ENCODE results near the gene ALDH6A1.

ALDH6A1 gene

DNA sequence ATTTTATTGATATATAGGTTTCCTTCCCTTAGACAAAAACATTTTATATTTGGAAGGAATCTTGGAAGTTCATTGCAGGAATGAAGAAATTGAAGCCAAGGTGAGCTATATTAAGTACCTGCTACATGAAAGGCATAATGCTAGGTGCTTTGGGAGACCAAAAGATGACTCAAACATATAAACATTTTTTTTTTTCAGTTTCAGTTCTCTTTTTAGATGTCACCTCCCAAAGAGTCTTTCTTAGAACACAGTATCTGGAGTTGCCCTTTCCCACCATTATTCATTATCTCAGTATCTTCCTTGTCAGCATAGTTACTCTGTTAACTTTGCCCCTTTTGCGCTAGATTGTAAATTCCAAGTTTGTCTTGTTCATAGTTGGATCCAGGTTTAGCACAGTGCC, 1.6 kb upstream of the ALDH6A1 start:
- Histone ChIP-seq H3K4me1 (peaks cover 22 to 30% (median 25%) of the 10 kb centered on the region in 10 experiments), H3K36me3 (0 out of 22 replicates have a peak, but pooled peaks cover 0 to 4% (median 0%) of the 10 kb centered on the region in 11 experiments), H3K9me3 (replicated peaks in 1 of 11) (no peaks in the 10 kb centered on the region), H3K27ac (peak overlapping the region in 5 of 11 experiments; percentile 78 to 89 (median 85); a peak in 6 of 22 replicates), H4K20me1 (no peaks in the 10 kb centered on the region; a peak in 2 of 22 replicates), H3K27me3 (no peaks in the 10 kb centered on the region), H3K4me3 (peak overlapping the region; percentile 74 to 89 (median 84)), H3K4me2 (peak overlapping the region; percentile 91 to 100 (median 96)), H3K9ac (peak overlapping the region; percentile 75 to 90 (median 86); a peak in 19 of 22 replicates)
- TF ChIP-seq Cebpa-rat (IDR thresholded peaks at IDR 0.05) = no peak

- Histone ChIP-seq H3K4me3 (peak overlapping the region; percentile 74 to 89 (median 84)), H3K36me3 (no peaks in the 10 kb centered on the region), H3K9ac (peak overlapping the region; percentile 75 to 90 (median 86)), H3K4me2 (peak overlapping the region; percentile 91 to 100 (median 96)), H3K4me1 (peaks cover 22 to 30% (median 25%) of the 10 kb centered on the region in 10 experiments), H3K27ac (peak overlapping the region; percentile 21 to 89 (median 79); a peak in 21 of 22 replicates), H3K27me3 (no peaks in the 10 kb centered on the region), H4K20me1 (no peaks in the 10 kb centered on the region; a peak in 2 of 22 replicates), H3K9me3 (replicated peaks in 1 of 11) (no peaks in the 10 kb centered on the region)
- TF ChIP-seq Cebpa-rat (IDR thresholded peaks at IDR 0.05) = no peak
Observed at GRCh38 chr14:74085047-74085637, 889 bp upstream of the ALDH6A1 start.

DNA sequence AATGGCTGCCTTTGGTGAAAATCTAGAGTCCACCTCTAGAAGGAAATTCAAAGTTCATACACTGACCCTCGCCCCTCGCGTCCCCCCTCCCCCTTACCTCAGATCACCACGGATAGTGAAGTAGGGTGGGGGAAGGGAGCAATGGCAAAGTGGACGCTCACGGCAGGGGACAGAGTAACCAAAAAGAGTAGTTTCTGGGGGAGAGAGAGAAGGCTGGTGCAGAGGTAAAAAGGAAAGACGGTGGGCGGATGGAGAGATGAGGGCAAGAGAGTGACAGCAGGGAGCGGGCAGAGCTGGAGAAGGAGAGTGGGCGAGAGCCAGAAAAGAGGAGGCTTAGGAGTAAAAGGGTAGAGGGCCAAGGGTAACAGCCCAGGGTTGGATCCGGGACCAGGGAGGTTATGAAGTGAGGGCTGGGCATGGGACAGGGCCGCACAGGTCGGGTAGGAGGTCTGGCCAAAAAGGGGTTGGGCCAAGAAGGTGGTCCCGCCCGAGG, 423 bp downstream of the ALDH6A1 start:
- TF ChIP-seq Cebpa-rat (IDR thresholded peaks at IDR 0.05) = no peak
- Histone ChIP-seq H3K4me1 (peaks cover 22 to 30% (median 25%) of the 10 kb centered on the region in 10 experiments), H3K4me3 (peak overlapping the region; percentile 74 to 89 (median 84)), H3K9ac (peak overlapping the region; percentile 77 to 88 (median 82)), H4K20me1 (no peaks in the 10 kb centered on the region; a peak in 1 of 22 replicates), H3K36me3 (no peaks in the 10 kb centered on the region), H3K27ac (peak overlapping the region in 10 of 11 experiments; percentile 33 to 78 (median 68); a peak in 20 of 22 replicates), H3K27me3 (no peaks in the 10 kb centered on the region), H3K4me2 (peak overlapping the region; percentile 85 to 98 (median 93)), H3K9me3 (replicated peaks in 1 of 11) (no peaks in the 10 kb centered on the region)

GRCh38 chr14:74083161-74083560, 1.1 kb downstream of the ALDH6A1 start:
- TF ChIP-seq Cebpa-rat (IDR thresholded peaks at IDR 0.05) = no peak
- peaks cover 22 to 30% (median 25%) of the 10 kb centered on the region in 10 experiments for H3K4me1 ChIP-seq
- H4K20me1 ChIP-seq = no peaks in the 10 kb centered on the region; a peak in 1 of 22 replicates
- H3K9me3 ChIP-seq (replicated peaks in 1 of 11) = no peaks in the 10 kb centered on the region
- no peaks in the 10 kb centered on the region for H3K27me3 ChIP-seq
- no peak overlapping the region for H3K27ac ChIP-seq
- no peaks in the 10 kb centered on the region for H3K36me3 ChIP-seq
- H3K4me2 ChIP-seq = peak overlapping the region; percentile 85 to 98 (median 93)
- peak overlapping the region; percentile 74 to 89 (median 84); a peak in 16 of 20 replicates for H3K4me3 ChIP-seq
- H3K9ac ChIP-seq = peak overlapping the region in 10 of 11 experiments; percentile 80 to 88 (median 82); a peak in 15 of 22 replicates

- H3K4me1 ChIP-seq = peaks cover 21 to 28% (median 24%) of the 10 kb centered on the region in 10 experiments
- H3K27me3 ChIP-seq = no peaks in the 10 kb centered on the region
- H3K27ac ChIP-seq = no peak overlapping the region
- H3K9ac ChIP-seq = no peak overlapping the region
- H3K9me3 ChIP-seq (replicated peaks in 1 of 11) = no peaks in the 10 kb centered on the region
- no peaks in the 10 kb centered on the region for H3K36me3 ChIP-seq
- no peak overlapping the region for H3K4me3 ChIP-seq
- no peak overlapping the region for H3K4me2 ChIP-seq
- TF ChIP-seq Cebpa-rat (IDR thresholded peaks at IDR 0.05) = no peak
- no peaks in the 10 kb centered on the region; a peak in 1 of 22 replicates for H4K20me1 ChIP-seq
Observed at GRCh38 chr14:74081491-74081890, 2.8 kb downstream of the ALDH6A1 start.

GRCh38 chr14:74080820-74081460, 3.3 kb downstream of the ALDH6A1 start:
- H3K27ac ChIP-seq = no peak overlapping the region
- H3K4me1 ChIP-seq = peaks cover 16 to 23% (median 19%) of the 10 kb centered on the region in 10 experiments
- H3K9me3 ChIP-seq (replicated peaks in 1 of 11) = no peaks in the 10 kb centered on the region
- no peak for TF ChIP-seq Cebpa-rat (IDR thresholded peaks at IDR 0.05)
- no peaks in the 10 kb centered on the region for H3K36me3 ChIP-seq
- no peaks in the 10 kb centered on the region for H3K27me3 ChIP-seq
- no peak overlapping the region for H3K4me3 ChIP-seq
- H3K9ac ChIP-seq = no peak overlapping the region
- no peak overlapping the region for H3K4me2 ChIP-seq
- no peaks in the 10 kb centered on the region for H4K20me1 ChIP-seq

- H3K36me3 ChIP-seq = peaks cover 0 to 16% (median 3%) of the 10 kb centered on the region in 11 experiments; a peak in 11 of 22 replicates
- TF ChIP-seq Cebpa-rat (IDR thresholded peaks at IDR 0.05) = no peak
- no peak overlapping the region for H3K9ac ChIP-seq
- no peaks in the 10 kb centered on the region for H4K20me1 ChIP-seq
- H3K4me2 ChIP-seq = no peak overlapping the region
- H3K9me3 ChIP-seq (replicated peaks in 1 of 11) = no peaks in the 10 kb centered on the region
- no peaks in the 10 kb centered on the region for H3K27me3 ChIP-seq
- no peak overlapping the region for H3K27ac ChIP-seq
- no peaks in the 10 kb centered on the region; a peak in 1 of 20 replicates for H3K4me1 ChIP-seq
- no peak overlapping the region for H3K4me3 ChIP-seq
Observed at GRCh38 chr14:74077401-74077800, 6.9 kb downstream of the ALDH6A1 start.

DNA sequence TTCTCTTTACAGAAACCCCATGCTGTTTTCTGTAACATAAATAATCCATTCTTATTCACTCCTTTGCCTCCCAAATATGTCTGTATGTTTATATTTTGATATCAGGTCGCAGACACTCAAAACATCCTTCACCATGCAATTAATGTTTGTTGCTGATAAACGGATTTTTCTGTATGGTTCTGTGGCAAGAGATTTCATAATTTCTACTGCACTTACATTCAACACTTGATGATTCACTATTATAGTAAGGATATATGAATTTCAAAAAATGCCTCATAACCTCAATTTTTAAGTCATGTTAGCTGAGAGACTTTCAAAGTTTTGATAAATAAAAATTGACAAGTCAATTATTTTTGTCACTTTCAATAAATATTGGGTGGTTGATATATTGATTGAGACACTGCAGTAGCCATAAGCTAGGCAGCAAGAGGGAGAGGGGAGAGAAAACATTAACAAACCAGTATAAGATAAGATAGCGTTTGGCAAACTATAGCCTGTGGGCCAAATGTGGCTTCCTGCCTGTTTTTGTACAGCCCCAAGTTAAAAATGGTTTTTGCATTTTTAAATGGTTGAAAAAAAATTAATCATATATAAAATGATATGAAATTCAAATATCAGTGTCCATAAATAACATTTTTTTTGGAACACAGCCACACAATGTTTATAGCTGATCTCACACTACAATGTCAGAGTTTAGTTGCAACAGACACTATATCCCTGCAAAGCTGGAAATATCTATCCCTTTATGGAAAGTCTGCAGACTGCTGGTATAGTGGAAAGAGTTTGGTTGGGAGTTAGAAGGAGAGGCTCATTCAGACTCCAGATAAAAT, 18.3 kb downstream of the ALDH6A1 start:
- H3K27me3 ChIP-seq = no peaks in the 10 kb centered on the region
- H4K20me1 ChIP-seq = no peaks in the 10 kb centered on the region
- no peaks in the 10 kb centered on the region for H3K9me3 ChIP-seq (replicated peaks in 1 of 11)
- TF ChIP-seq Cebpa-rat (IDR thresholded peaks at IDR 0.05) = no peak
- H3K4me3 ChIP-seq = no peak overlapping the region
- peaks cover 0 to 15% (median 0%) of the 10 kb centered on the region in 10 experiments; a peak in 5 of 20 replicates for H3K4me1 ChIP-seq
- H3K9ac ChIP-seq = no peak overlapping the region
- no peak overlapping the region for H3K4me2 ChIP-seq
- H3K27ac ChIP-seq = no peak overlapping the region
- peaks cover 18 to 81% (median 62%) of the 10 kb centered on the region in 11 experiments for H3K36me3 ChIP-seq

All from BLaER1 treated with 17β-estradiol and CSF1 and Interleukin-3, amounts not matched to agents 10 nM and 100 nM (cell line).